Femur (tissue), 1 donor: ENCODE measurements around the gene SIAH1.
"Not testable (repeated sequence)": the region's sequence is repeated elsewhere in the genome, so short reads cannot be mapped to it uniquely, and the experiment has no call there.

Experiments
- DNase-seq: peaks from one replicate; pipeline ENCODE4 v3.0.0-alpha.2; 2017

SIAH1 gene

DNA sequence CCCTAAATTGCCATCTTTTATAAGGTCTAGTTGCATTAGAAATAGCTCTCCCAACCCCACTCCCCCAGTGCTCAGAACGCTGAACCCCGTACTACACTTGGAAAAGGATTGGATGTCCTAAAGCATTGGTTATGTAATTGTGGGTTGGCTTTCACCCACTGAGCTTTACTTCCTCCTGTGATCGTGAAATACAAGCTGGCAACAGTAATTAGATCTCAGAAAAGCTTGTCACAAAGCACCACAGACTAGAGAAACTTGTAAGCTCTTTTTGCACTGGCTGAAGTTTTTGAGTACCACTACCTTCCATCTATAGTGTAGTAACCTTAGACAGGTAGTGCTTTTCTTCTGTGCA is 54.4 kb downstream of the SIAH1 start:
- no peak for DNase-seq

DNA sequence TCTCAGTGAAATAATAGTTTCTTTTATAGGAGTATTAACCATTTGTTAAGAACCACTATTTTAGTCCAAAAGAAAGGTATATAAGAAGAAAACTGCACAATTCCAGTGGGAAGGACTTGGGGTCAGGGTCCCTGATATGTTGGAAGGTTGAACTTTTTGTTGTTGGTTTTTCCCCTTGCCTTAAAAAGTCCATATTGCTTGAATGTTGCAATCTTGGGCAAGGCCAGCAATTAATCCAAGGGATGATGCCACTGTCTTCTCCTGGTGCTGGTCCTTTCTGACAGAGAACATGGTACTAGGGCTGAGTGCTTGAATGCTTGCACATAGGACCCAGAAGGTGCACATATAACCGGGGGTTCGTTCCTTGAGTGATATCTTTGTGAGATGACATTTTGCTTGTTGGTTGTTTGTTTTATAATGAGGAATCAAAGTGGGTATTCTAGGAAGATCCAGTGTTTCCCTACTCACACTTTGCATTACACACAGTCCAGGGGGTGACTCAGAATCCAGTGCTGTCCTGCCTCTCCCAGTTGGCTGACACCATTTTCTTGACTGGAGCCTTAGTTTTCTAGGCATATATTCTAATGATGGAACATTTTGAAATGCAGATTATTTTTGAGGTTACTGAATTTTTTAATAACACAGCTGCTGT is 54.9 kb downstream of the SIAH1 start:
- no peak for DNase-seq

DNA sequence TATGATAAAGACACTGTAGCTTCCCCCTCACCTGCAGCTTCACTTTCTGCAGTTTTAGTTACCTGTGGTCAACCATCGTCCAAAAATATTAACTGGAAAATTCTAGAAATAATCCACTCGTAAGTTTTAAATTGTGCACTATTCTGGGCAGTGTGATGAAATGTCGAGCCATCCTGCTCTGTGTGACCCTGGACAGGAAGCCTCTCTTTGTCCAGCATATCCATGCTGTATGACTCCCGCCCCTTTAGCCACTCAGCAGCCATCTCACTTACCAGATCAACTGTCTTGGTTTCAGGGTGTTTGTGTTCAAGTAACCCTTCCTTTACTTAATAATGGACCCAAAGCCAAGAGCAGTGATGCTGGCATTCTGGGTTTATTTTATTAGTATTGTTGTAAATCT is 56.1 kb downstream of the SIAH1 start:
- DNase-seq: no peak

DNA sequence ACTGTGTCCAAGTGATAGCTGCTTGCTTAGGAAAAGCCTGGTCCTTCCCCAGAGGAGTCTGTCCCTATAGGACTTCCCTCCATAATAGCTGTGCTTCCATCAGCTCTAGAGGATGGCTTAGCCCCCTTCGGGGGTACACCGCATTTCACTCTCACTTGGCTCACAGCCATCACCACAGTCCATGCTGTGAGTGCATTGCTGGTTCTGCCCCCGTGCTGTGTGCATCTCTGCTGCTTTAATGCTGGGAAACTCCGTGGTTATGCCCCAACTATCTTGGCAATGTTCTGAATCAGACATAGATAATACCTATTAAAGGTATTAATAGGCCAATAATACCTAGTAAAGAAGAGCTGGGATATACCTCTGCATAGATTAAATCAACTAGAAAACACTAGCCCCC is 58.3 kb downstream of the SIAH1 start:
- DNase-seq: no peak

DNA sequence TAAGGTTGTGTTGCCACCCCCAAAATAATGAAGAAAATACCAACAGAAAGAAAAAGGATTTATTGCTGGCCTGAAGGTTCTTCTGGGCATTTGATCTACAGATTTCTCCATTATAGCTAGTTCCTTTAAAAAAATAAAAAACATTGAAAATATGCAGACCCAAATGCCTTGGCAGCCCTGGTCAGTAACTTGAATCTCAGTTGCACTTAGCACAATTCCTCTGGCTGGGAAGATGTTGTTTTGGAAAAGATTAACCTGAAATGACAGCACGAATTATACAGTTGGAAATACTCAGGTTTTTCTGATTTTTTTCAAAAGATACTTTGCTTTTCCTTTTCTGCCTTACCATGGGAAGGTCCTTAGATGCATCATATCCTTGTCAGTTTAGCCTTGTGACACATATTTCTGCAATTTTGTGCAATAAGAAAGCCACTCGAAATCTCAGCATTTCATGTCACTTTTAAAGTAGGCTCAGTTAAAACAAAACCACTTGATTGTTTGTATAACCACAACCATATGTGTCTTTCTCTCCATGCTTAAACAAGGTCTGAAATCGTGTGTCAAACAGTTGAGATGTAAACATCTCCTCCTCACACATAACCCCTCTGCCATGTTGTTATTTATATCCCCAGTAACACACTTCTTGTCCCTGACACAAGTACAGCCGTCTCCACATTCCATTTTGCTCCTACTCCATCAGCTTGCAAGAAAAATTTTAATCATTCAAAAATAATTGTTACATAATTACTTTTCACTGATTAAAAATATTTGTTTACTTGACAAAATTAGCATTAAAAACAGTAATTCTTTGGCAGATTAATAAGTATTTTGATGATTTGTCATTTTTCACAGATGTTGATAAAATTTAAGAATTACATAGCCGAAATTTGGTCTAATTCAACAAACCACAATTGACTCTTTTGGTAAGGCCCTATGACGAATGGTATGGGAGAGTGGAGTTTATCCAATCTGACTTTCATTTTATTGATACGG is 61.1 kb downstream of the SIAH1 start:
- no peak for DNase-seq

DNA sequence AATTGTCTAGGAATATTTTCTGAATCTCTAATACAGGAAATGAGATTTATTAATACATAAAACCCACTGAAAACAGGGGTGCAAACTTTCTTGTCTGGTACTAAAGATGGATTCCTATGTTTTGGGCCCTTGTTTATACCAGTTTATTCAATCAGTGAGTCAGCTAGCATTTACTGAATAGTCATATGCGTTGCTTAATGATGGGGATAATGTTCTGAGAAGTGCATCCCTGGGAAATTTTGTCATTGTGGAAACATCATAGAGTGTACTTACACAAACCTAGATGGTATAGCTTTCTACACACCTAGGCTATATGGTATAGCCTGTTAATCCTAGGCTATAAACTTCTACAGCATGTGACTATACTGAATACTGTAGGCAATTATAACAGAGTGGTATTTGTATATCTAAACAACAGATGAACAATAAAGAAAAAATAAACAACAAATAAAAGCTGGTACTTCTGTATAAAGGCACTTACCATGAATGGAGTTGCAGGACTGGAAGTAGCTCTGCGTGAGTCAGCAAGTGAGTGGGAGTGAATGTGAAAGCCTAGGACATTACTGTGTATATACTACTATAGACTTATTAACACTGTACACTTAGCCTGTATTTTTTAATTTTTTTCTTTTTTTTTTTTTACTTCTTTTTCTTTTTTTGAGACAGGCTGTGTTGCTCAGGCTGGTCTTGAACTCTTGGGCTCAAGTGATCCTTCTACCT is 63.7 kb downstream of the SIAH1 start:
- DNase-seq: no peak

DNA sequence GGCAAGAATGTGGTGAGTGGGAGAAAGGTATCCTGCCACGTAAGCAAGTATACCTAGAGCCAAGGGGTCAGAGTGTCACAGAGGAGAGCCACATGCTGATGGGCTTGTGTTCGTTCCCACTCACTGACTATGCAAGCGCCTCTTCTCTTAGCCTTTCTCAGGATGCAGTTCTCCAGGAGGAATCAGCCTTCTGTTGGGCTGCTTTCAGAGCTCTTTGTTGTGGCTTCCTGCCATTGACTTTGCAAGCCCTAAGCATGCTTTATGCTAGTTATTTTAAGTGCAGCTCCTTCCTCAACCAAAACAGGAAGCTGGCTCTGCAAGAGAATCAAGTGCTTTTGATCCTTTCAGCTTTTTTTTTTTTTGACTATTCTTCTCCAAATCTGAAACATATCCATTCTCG is 66.6 kb downstream of the SIAH1 start:
- DNase-seq: peak; percentile 52

DNA sequence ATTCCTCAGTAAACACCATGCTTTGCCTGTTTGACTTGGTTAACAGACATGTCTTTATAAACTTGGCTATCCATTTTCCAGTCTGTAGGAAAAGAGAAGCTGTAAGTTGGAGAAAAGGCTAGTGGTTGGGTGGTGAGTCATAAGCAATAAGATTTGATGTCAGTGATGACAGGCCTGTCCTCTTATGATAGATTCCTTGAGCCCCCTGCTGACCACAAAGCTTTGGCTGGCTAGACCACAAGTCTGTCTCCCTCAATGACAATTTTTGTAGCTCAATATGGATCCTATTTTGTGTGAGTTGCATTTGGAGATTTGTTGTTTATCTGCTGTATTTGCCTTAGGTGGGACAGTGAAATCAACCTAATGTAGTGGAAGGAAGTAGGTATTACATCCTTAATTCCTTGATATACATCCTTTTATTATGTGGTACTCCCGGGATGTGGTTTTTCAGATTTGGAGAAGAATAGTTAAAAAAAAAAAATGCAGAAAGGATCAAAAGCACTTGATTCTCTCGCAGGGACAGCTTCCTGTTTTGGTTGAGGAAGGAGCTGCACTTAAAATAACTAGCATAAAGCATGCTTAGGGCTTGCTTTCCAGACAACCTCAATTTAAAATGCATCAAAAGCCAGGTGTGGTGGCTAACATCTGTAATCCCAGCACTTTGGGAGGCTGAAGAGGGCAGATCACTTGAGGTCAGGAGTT is 67.4 kb downstream of the SIAH1 start:
- DNase-seq: peak; percentile 39

DNA sequence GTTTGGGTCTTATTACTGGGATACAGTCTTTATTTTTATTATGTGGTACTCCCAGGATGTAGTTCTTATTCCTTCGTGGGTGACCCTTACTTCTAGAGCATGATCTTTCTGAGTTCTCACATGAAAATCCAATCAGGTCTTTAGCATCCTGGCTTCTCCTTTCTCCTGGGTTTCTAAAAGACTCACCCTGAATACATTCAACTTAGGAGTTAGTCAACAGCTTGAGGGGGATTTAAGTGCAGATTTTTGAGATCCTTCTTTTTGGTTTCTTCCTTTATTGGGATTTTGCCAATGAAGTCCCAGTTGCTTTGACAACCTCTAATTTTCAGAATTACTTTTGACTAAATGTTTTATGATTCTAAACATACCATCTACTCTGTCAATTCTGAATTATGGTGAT is 68.2 kb downstream of the SIAH1 start:
- no peak for DNase-seq

DNA sequence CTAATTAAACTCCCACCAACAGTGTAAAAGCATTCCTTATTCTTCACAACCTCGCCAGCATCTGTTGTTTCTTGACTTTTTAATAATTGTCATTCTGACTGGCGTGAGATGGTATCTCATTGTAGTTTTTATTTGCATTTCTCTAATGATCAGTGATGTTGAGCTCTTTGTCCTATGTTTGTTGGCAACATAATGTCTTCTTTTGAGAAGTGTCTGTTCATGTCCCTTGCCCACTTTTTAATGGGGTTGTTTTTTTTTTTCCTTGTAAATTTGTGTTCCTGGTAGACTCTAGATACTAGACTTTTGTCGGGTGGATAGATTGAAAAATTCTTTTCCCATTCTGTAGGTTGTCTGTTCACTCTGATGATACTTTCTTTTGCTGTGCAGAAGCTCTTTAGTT is 71.3 kb downstream of the SIAH1 start:
- not testable (repeated sequence) for DNase-seq

DNA sequence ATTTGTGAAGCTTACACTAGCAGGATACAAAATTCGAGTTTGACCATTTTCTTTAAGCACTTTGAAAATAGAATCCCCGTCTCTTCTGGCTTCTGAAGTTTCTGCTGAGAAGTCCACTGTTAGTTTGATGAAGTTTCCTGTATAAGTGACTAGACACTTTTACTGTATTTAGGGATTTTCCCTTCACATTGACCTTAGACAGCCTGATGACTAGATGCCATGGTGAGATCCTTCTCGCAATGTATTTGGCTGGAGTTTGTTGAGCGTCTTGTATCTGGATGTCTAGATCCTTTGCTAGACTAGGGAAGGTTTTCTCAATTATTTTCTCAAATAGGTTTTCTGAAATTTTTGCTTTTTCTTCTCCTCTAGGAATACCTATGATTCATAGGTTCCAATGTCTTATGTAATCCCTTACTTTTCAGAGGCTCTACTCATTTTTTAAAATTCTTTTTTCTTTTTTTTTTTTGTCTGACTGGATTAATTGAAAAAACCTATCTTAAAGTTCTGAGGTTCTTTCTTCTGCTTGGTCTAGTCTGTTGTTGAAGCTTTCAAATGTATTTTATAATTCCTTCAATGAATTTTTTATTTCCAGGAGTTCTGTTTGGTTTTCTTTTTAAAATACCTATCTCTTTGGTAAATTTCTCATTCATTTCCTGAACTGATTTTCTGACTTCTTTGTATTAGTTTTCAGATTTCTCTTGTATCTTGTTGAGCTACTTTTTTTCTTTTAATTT is 74.1 kb downstream of the SIAH1 start:
- no peak for DNase-seq
